ENCODE results near the gene SULT6B1. TPM values are rescaled to one million over a fixed set of nuclear protein-coding genes. Genes with fewer than 3 reads are reported as not detected.
A peak's percentile ranks its signal among the peaks of the same experiment; 100 is the strongest.
"Not testable (repeated sequence)": the region's sequence is repeated elsewhere in the genome, so short reads cannot be mapped to it uniquely, and the experiment has no call there.

The SULT6B1 gene
- total RNA-seq (2014; rRNA removed; shearing (Covaris generic); ENCODE audit: low replicate concordance), result not detected in 2 replicates

GRCh38 chr2:37188570-37188969, at the start of gene SULT6B1:
SULT6B1 (minus strand) TSS chr2:37188670; CDS start chr2:37188640, 30 bp downstream.
- Histone ChIP-seq H3K36me3 (no peaks in the 10 kb centered on the region), H3K9me3 (no peaks in the 10 kb centered on the region), H3K27me3 (0 out of 2 replicates have a peak, but pooled peaks cover 3% of the 10 kb centered on the region), H3K4me3 (no peak within 1 kb of the TSS)
- no peak for DNase-seq

- peaks cover 40% of the 10 kb centered on the region for H3K36me3 ChIP-seq
- H3K4me3 ChIP-seq, result peak overlapping the region; percentile 75
- DNase-seq, result no peak
- no peaks in the 10 kb centered on the region for H3K9me3 ChIP-seq
- H3K27me3 ChIP-seq, result no peaks in the 10 kb centered on the region
These were observed 43.9 kb upstream of the SULT6B1 start for GRCh38 chr2:37232131-37232933.

GRCh38 chr2:37231241-37232130, 43.0 kb upstream of the SULT6B1 start, which contains the start of the genes CEBPZ and NDUFAF7:
CEBPZ (minus strand) TSS chr2:37231596; CDS start chr2:37231567, 29 bp downstream.
NDUFAF7 (plus strand) TSS chr2:37231658; CDS start chr2:37231706, 48 bp downstream.
- Histone ChIP-seq H3K27me3 (no peaks in the 10 kb centered on the region), H3K4me3 (peak within 1 kb of the TSS; percentile 75), H3K36me3 (peaks cover 45% of the 10 kb centered on the region), H3K9me3 (no peaks in the 10 kb centered on the region)
- DNase-seq, result peak; percentile 92

GRCh38 chr2:37230581-37230980, 42.1 kb upstream of the SULT6B1 start:
- Histone ChIP-seq H3K36me3 (peaks cover 46% of the 10 kb centered on the region), H3K4me3 (peak overlapping the region; percentile 75), H3K27me3 (no peaks in the 10 kb centered on the region), H3K9me3 (no peaks in the 10 kb centered on the region)
- DNase-seq, result no peak

GRCh38 chr2:37228788-37229187, 40.3 kb upstream of the SULT6B1 start:
- DNase-seq, result no peak
- Histone ChIP-seq H3K4me3 (peak overlapping the region; percentile 75; the same call in 1 of the 2 replicates), H3K27me3 (no peaks in the 10 kb centered on the region), H3K9me3 (no peaks in the 10 kb centered on the region), H3K36me3 (peaks cover 48% of the 10 kb centered on the region)

- Histone ChIP-seq H3K4me3 (no peak overlapping the region), H3K9me3 (no peaks in the 10 kb centered on the region), H3K36me3 (peaks cover 67% of the 10 kb centered on the region), H3K27me3 (no peaks in the 10 kb centered on the region)
- no peak for DNase-seq
These were observed 38.4 kb upstream of the SULT6B1 start for GRCh38 chr2:37226863-37227262.

- H3K36me3 ChIP-seq, result peaks cover 84% of the 10 kb centered on the region
- H3K4me3 ChIP-seq, H3K27me3 ChIP-seq, H3K9me3 ChIP-seq, DNase-seq: not testable (repeated sequence)
These were observed 36.7 kb upstream of the SULT6B1 start for GRCh38 chr2:37225129-37225528.

- H3K4me3 ChIP-seq, result no peak overlapping the region
- H3K9me3 ChIP-seq, result no peaks in the 10 kb centered on the region
- DNase-seq, result no peak
- H3K36me3 ChIP-seq, result peaks cover 86% of the 10 kb centered on the region
- H3K27me3 ChIP-seq, result no peaks in the 10 kb centered on the region
These were observed 35.6 kb upstream of the SULT6B1 start for GRCh38 chr2:37224063-37224462.

- Histone ChIP-seq H3K4me3 (no peak overlapping the region), H3K36me3 (peaks cover 86% of the 10 kb centered on the region), H3K27me3 (no peaks in the 10 kb centered on the region), H3K9me3 (no peaks in the 10 kb centered on the region)
- no peak for DNase-seq
These were observed 34.7 kb upstream of the SULT6B1 start for GRCh38 chr2:37223131-37223530.

- Histone ChIP-seq H3K9me3 (no peaks in the 10 kb centered on the region), H3K27me3 (no peaks in the 10 kb centered on the region), H3K4me3 (no peak overlapping the region), H3K36me3 (peaks cover 89% of the 10 kb centered on the region)
- no peak for DNase-seq
These were observed 30.6 kb upstream of the SULT6B1 start for GRCh38 chr2:37219046-37219445.

- no peak overlapping the region for H3K4me3 ChIP-seq
- DNase-seq, result no peak
- no peaks in the 10 kb centered on the region for H3K27me3 ChIP-seq
- no peaks in the 10 kb centered on the region for H3K9me3 ChIP-seq
- peaks cover 84% of the 10 kb centered on the region for H3K36me3 ChIP-seq
These were observed 26.8 kb upstream of the SULT6B1 start for GRCh38 chr2:37215250-37215649.

GRCh38 chr2:37211939-37212338, 23.5 kb upstream of the SULT6B1 start:
- DNase-seq, result no peak
- Histone ChIP-seq H3K4me3 (no peak overlapping the region), H3K27me3 (no peaks in the 10 kb centered on the region), H3K36me3 (peaks cover 95% of the 10 kb centered on the region), H3K9me3 (peaks cover 20% of the 10 kb centered on the region)

GRCh38 chr2:37211212-37211611, 22.7 kb upstream of the SULT6B1 start:
- peaks cover 95% of the 10 kb centered on the region for H3K36me3 ChIP-seq
- DNase-seq, result no peak
- H3K9me3 ChIP-seq, result peaks cover 26% of the 10 kb centered on the region
- no peaks in the 10 kb centered on the region for H3K27me3 ChIP-seq
- no peak overlapping the region for H3K4me3 ChIP-seq

GRCh38 chr2:37206760-37207159, 18.3 kb upstream of the SULT6B1 start:
- H3K36me3 ChIP-seq, result peaks cover 98% of the 10 kb centered on the region
- DNase-seq, H3K27me3 ChIP-seq, H3K4me3 ChIP-seq: not testable (repeated sequence)
- H3K9me3 ChIP-seq, result peaks cover 28% of the 10 kb centered on the region

GRCh38 chr2:37205689-37206341, 17.3 kb upstream of the SULT6B1 start:
- peaks cover 98% of the 10 kb centered on the region for H3K36me3 ChIP-seq
- H3K27me3 ChIP-seq, result no peaks in the 10 kb centered on the region

GRCh38 chr2:37205071-37205661, 16.7 kb upstream of the SULT6B1 start:
- H3K36me3 ChIP-seq, result peaks cover 98% of the 10 kb centered on the region
- H3K27me3 ChIP-seq, result not testable (repeated sequence)

More at GRCh38 chr2:37205689-37206341, 17.3 kb upstream of the SULT6B1 start:
- Histone ChIP-seq H3K9me3 (peaks cover 28% of the 10 kb centered on the region), H3K4me3 (no peak overlapping the region)
- DNase-seq, result no peak

More at GRCh38 chr2:37205071-37205661, 16.7 kb upstream of the SULT6B1 start:
- not testable (repeated sequence) for DNase-seq, H3K4me3 ChIP-seq
- peaks cover 28% of the 10 kb centered on the region for H3K9me3 ChIP-seq
